Heart left ventricle (tissue), 13 donors: ENCODE results near the gene TANGO6.

Experiments
- CTCF ChIP-seq, 12 donors: fragments of 200-600 bp; sonication (generic) in 4 of 12; IDR thresholded peaks; one replicate each; pipeline versions ENCODE4 v1.5.0 to v1.8.0; 2018 to 2022; ENCODE audit warnings: antibody characterized with exemption in 12 of 12, mild to moderate bottlenecking in 5 of 12
- POLR2A ChIP-seq, 2 donors: fragments of 450-650 bp; IDR thresholded peaks; one replicate each; pipeline ENCODE4 v1.6.1; 2017; ENCODE audit warnings: antibody characterized with exemption in 2 of 2, mild to moderate bottlenecking in 2 of 2, moderate library complexity in 2 of 2
- donor health status: ischemic (EF 13 %, LVEDD 7.1; RV severe dilation, severe dysfunction).
- donor health status: DM: no; HTN: yes; CAD: no.
- donor health status: DM: no; HTN: no; CAD: no.
- donor health status: ischemic (EF 25% LVEDD 6.9; RV normal size, moderate dysfunction).
- donor health status: ischemic (EF 25% LVEDD 5.7; RV mildly dilated, moderate dysfunction).
- donor health status: ischemic (EF 35%, LVEDD 5.7; RV mildly dilated, moderate dysfunction).
- donor health status: nonischemic (EF 11% LVEDD 7.7; RV severe dilation, severe dysfunction).
- donor health status: DM: yes; HTN: yes; CAD: no.
- donor health status: PGD.
- donor health status: ischemic (EF 29% LVEDD 5.4; RV normal size, mild dysfunction).
- donor health status: nonischemic (EF 23%, LVEDD 6.1; RV moderate dilation, normal function).

- no peak for TF ChIP-seq CTCF (IDR thresholded peaks at IDR 0.05)
- no peak for TF ChIP-seq POLR2A (IDR thresholded peaks at IDR 0.05)
Measured at GRCh38 chr16:68915589-68915988, 72.3 kb downstream of the TANGO6 start.
